Endothelial cell (in vitro differentiated cells): Measurements from ENCODE around the gene RAB31. TPM values are rescaled to one million over a fixed set of nuclear protein-coding genes. Genes with fewer than 3 reads are reported as not detected.

Experiments used
- DNase-seq: peaks from one replicate; pipeline ENCODE4 v3.0.0; 2021; ENCODE audit warnings: low spot score
- H3K27ac Mint-ChIP-seq: one replicate; pipeline ENCODE4 v1.8.0; 2021; ENCODE audit warnings: mixed read lengths, inconsistent platforms; ENCODE audit not compliant: unreplicated experiment
- H3K27me3 Mint-ChIP-seq: one replicate; pipeline ENCODE4 v1.8.0; 2021; ENCODE audit warnings: mild to moderate bottlenecking, moderate library complexity, mixed read lengths, inconsistent platforms; ENCODE audit not compliant: unreplicated experiment
- H3K36me3 Mint-ChIP-seq: one replicate; pipeline ENCODE4 v1.8.0; 2021; ENCODE audit warnings: mild to moderate bottlenecking, low read depth, mixed read lengths, inconsistent platforms; ENCODE audit not compliant: unreplicated experiment
- H3K4me1 Mint-ChIP-seq: one replicate; pipeline ENCODE4 v1.8.0; 2021; ENCODE audit warnings: mild to moderate bottlenecking, mixed read lengths, inconsistent platforms; ENCODE audit not compliant: unreplicated experiment
- H3K4me3 Mint-ChIP-seq: one replicate; pipeline ENCODE4 v1.8.0; 2021; ENCODE audit warnings: mild to moderate bottlenecking, mixed read lengths, inconsistent platforms; ENCODE audit not compliant: unreplicated experiment
- H3K9me3 Mint-ChIP-seq: one replicate; pipeline ENCODE4 v1.8.0; 2021; ENCODE audit warnings: mixed read lengths, inconsistent platforms; ENCODE audit not compliant: unreplicated experiment
- total RNA-seq: library from RNA; stranded (reverse); fragmentation: NEBNext Ultra II Directional; extraction: Animal tissue kit (Norgen Biotek cat#: 25700); gene quantifications from one replicate; pipeline ENCODE4 v1.2.1, GENCODE V29; 2021; ENCODE audit not compliant: unreplicated experiment
- TF ChIP-seq, protein P1 (sequence below): fragments of 200-600 bp; sonication (generic); IDR thresholded peaks from one replicate; pipeline ENCODE4 v1.5.0; 2021; ENCODE audit warnings: antibody characterized with exemption; ENCODE audit not compliant: unreplicated experiment

Gene RAB31
- total RNA-seq, 1 donor from 2014 or later, result 88.8 TPM

- Mint-ChIP-seq H3K4me1 (peaks cover 21% of the 10 kb centered on the region), H3K9me3 (no peaks in the 10 kb centered on the region), H3K27ac (no peak overlapping the region), H3K36me3 (peaks cover 3% of the 10 kb centered on the region), H3K27me3 (no peaks in the 10 kb centered on the region), H3K4me3 (no peak overlapping the region)
- DNase-seq, result no peak
- TF ChIP-seq, protein P1, sequence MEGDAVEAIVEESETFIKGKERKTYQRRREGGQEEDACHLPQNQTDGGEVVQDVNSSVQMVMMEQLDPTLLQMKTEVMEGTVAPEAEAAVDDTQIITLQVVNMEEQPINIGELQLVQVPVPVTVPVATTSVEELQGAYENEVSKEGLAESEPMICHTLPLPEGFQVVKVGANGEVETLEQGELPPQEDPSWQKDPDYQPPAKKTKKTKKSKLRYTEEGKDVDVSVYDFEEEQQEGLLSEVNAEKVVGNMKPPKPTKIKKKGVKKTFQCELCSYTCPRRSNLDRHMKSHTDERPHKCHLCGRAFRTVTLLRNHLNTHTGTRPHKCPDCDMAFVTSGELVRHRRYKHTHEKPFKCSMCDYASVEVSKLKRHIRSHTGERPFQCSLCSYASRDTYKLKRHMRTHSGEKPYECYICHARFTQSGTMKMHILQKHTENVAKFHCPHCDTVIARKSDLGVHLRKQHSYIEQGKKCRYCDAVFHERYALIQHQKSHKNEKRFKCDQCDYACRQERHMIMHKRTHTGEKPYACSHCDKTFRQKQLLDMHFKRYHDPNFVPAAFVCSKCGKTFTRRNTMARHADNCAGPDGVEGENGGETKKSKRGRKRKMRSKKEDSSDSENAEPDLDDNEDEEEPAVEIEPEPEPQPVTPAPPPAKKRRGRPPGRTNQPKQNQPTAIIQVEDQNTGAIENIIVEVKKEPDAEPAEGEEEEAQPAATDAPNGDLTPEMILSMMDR, result no peak
These were observed 45.7 kb downstream of the RAB31 start for GRCh38 chr18:9753846-9754245.

GRCh38 chr18:9755110-9755509, 47.0 kb downstream of the RAB31 start:
- no peak for DNase-seq
- H3K36me3 Mint-ChIP-seq, result peaks cover 4% of the 10 kb centered on the region
- peaks cover 23% of the 10 kb centered on the region for H3K4me1 Mint-ChIP-seq
- H3K4me3 Mint-ChIP-seq, result no peak overlapping the region
- TF ChIP-seq, protein P1, result no peak
- H3K9me3 Mint-ChIP-seq, result no peaks in the 10 kb centered on the region
- H3K27ac Mint-ChIP-seq, result peak overlapping the region; percentile 79
- H3K27me3 Mint-ChIP-seq, result no peaks in the 10 kb centered on the region

DNA sequence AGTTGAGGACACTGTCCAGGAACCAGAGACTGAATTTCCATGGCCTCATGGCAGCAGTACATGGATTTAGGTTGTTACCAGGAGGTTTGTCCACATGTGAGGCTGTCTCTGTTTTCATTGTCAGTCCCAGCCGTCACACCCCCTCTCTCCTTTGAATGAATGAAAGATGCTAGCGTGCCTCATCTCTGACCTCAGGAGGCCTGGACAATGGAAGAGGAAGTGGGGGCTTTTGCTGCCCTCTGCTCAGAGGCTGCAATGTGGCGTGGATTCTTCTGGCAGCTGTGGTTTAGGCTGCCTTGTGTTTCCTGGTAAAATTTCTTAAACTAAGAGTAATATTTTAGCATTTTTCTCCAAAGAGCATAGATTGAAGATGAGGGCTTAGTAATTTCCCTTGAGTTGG, 47.5 kb downstream of the RAB31 start:
- Mint-ChIP-seq H3K9me3 (no peaks in the 10 kb centered on the region), H3K4me1 (peaks cover 23% of the 10 kb centered on the region), H3K36me3 (peaks cover 4% of the 10 kb centered on the region), H3K27me3 (no peaks in the 10 kb centered on the region), H3K4me3 (peak overlapping the region; percentile 10), H3K27ac (peak overlapping the region; percentile 79)
- TF ChIP-seq, protein P1, result no peak
- DNase-seq, result peak; percentile 19

- Mint-ChIP-seq H3K36me3 (peaks cover 10% of the 10 kb centered on the region), H3K9me3 (no peaks in the 10 kb centered on the region), H3K4me3 (no peak overlapping the region), H3K4me1 (peaks cover 23% of the 10 kb centered on the region), H3K27me3 (no peaks in the 10 kb centered on the region), H3K27ac (peak overlapping the region; percentile 79)
- no peak for DNase-seq
- TF ChIP-seq, protein P1, result no peak
These were observed 48.3 kb downstream of the RAB31 start for GRCh38 chr18:9756271-9756932.

- H3K4me1 Mint-ChIP-seq, result peaks cover 23% of the 10 kb centered on the region
- peaks cover 11% of the 10 kb centered on the region for H3K36me3 Mint-ChIP-seq
These were observed 48.9 kb downstream of the RAB31 start for GRCh38 chr18:9756933-9757470.

More at GRCh38 chr18:9756933-9757470, 48.9 kb downstream of the RAB31 start:
- H3K27me3 Mint-ChIP-seq, result no peaks in the 10 kb centered on the region
- no peaks in the 10 kb centered on the region for H3K9me3 Mint-ChIP-seq
- TF ChIP-seq, protein P1, result no peak
- H3K4me3 Mint-ChIP-seq, result no peak overlapping the region
- no peak overlapping the region for H3K27ac Mint-ChIP-seq
- DNase-seq, result no peak
